Neuronal stem cell (in vitro differentiated cells): ENCODE data around the gene EFNA5.

Source experiments
- DNase-seq: peaks from one replicate; pipeline ENCODE4 v3.0.0-alpha.2; 2013; ENCODE audit warnings: low spot score
- H2AFZ ChIP-seq: one replicate; pipeline ENCODE4 v1.6.1; 2013; ENCODE audit warnings: mild to moderate bottlenecking, low read length, inconsistent platforms
- H2AK5ac ChIP-seq: 2 replicates; pipeline ENCODE4 v1.6.1; 2013; ENCODE audit warnings: low read depth, mild to moderate bottlenecking, inconsistent platforms, low read length, moderate library complexity, mixed read lengths
- H2BK120ac ChIP-seq: 2 replicates; pipeline ENCODE4 v1.6.1; 2013; ENCODE audit warnings: low read depth, mild to moderate bottlenecking, inconsistent platforms, low read length, moderate library complexity, mixed read lengths
- H2BK12ac ChIP-seq: one replicate; pipeline ENCODE4 v1.6.1; 2013; ENCODE audit warnings: low read length, inconsistent platforms
- H2BK15ac ChIP-seq: 2 replicates; pipeline ENCODE4 v1.6.1; 2013; ENCODE audit warnings: mild to moderate bottlenecking, low read length, inconsistent platforms, mixed read lengths
- H2BK5ac ChIP-seq: one replicate; pipeline ENCODE4 v1.6.1; 2013; ENCODE audit warnings: inconsistent platforms, mild to moderate bottlenecking, low read length, moderate library complexity
- H3K14ac ChIP-seq: one replicate; pipeline ENCODE4 v1.6.1; 2013; ENCODE audit warnings: low read length, inconsistent platforms
- H3K18ac ChIP-seq: 2 replicates; pipeline ENCODE4 v1.6.1; 2013; ENCODE audit warnings: low read length, inconsistent platforms
- H3K23ac ChIP-seq: 2 replicates; pipeline ENCODE4 v1.6.1; 2013; ENCODE audit warnings: low read depth, mild to moderate bottlenecking, mixed read lengths, low read length, inconsistent platforms; ENCODE audit not compliant: poor library complexity
- H3K27ac ChIP-seq: replicated peaks from 3 replicates; pipeline ENCODE4 v1.5.1; 2013; ENCODE audit warnings: low read length, inconsistent platforms
- H3K27me3 ChIP-seq, 3 experiments: 2 replicates each; pipeline ENCODE4 v1.6.1; 2013; ENCODE audit warnings: low read length in 3 of 3, mild to moderate bottlenecking in 2 of 3, inconsistent platforms in 1 of 3, low read depth in 1 of 3, mixed read lengths in 1 of 3, moderate library complexity in 1 of 3; ENCODE audit not compliant: control insufficient read depth in 3 of 3, insufficient read depth in 3 of 3
- H3K36me3 ChIP-seq, 2 donors: replicated peaks in 1 of 2; 2 replicates each; pipeline ENCODE4 v1.6.1; 2013; ENCODE audit warnings: low read length in 2 of 2; ENCODE audit not compliant: control insufficient read depth in 2 of 2, insufficient read depth in 2 of 2
- H3K4ac ChIP-seq: 2 replicates; pipeline ENCODE4 v1.6.1; 2013; ENCODE audit warnings: inconsistent platforms, mild to moderate bottlenecking, low read length, moderate library complexity
- H3K4me1 ChIP-seq, 2 donors: 1 replicate in 1 of 2; 2 replicates in 1 of 2; pipeline ENCODE4 v1.6.1; 2013; ENCODE audit warnings: low read length in 2 of 2, low read depth in 1 of 2; ENCODE audit not compliant: control insufficient read depth in 2 of 2, insufficient read depth in 1 of 2
- H3K4me2 ChIP-seq: one replicate; pipeline ENCODE4 v1.6.1; 2013; ENCODE audit warnings: mild to moderate bottlenecking, low read length, inconsistent platforms; ENCODE audit not compliant: insufficient read depth, poor library complexity, severe bottlenecking
- H3K4me3 ChIP-seq, 2 donors: 2 replicates each; pipeline ENCODE4 v1.5.1; 2013; ENCODE audit warnings: low read length in 2 of 2, mild to moderate bottlenecking in 2 of 2, inconsistent platforms in 1 of 2, moderate library complexity in 1 of 2
- H3K79me1 ChIP-seq: one replicate; pipeline ENCODE4 v1.6.1; 2013; ENCODE audit warnings: low read depth, mild to moderate bottlenecking, inconsistent platforms, low read length, moderate library complexity
- H3K9ac ChIP-seq: one replicate; pipeline ENCODE4 v1.6.1; 2013; ENCODE audit warnings: mild to moderate bottlenecking, low read depth, low read length, inconsistent platforms; ENCODE audit not compliant: poor library complexity
- H3K9me3 ChIP-seq, 2 donors: replicated peaks in 1 of 2; 2 replicates each; pipeline versions ENCODE3 to v1.6.1; 2013; ENCODE audit warnings: low read length in 2 of 2, mild to moderate bottlenecking in 2 of 2, inconsistent platforms in 1 of 2, low read depth in 1 of 2, mixed read lengths in 1 of 2, moderate library complexity in 1 of 2; ENCODE audit not compliant: control insufficient read depth in 2 of 2, insufficient read depth in 1 of 2
- H4K8ac ChIP-seq: one replicate; pipeline ENCODE4 v1.6.1; 2013; ENCODE audit warnings: low read depth, mild to moderate bottlenecking, inconsistent platforms, low read length, moderate library complexity
- H4K91ac ChIP-seq: one replicate; pipeline ENCODE4 v1.6.1; 2013; ENCODE audit warnings: low read length, low read depth, mild to moderate bottlenecking, inconsistent platforms; ENCODE audit not compliant: poor library complexity
- WGBS, 2 donors: extraction: QIAGEN DNeasy Blood & Tissue Kit; methylation state at CpG; one replicate each; pipeline ENCODE4 v1.1.7; 2013; ENCODE audit warnings: missing lambda C conversion rate in 2 of 2, mixed read lengths in 1 of 2; ENCODE audit not compliant: insufficient read length in 2 of 2, insufficient replicate concordance in 1 of 2; ENCODE audit errors: extremely low coverage in 2 of 2; 5-methylcytosine and 5-hydroxymethylcytosine counted together

Gene EFNA5

DNA sequence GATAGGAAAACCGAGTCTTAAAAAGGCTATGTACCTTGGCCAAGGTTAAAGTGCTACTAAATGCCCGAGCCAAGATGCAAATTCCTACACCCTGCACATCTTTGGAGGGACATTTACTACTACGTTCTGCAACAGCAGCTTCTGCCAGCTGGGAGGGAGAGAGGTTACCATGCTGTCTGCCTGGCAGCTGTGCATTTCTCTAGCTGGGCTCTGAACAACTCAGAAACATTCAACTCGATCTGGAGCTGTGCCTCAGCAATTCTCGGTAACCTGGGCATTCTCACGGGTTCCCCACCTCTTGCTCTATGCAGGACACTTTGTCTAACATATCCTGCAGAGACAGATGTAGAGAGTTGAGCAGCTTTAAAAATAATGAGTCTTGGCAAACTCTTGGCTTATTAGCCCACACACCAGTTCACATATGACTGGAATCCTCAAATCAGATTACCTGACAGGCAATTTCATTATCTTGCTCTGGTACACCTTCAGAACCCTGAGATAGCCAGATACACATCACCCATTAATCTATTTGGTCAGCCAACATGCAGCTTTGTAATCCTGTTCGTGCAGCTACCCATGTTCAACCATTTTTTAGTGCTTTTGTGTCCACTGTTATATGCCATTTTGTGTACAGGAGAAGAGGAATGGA lies 115.8 kb downstream of the EFNA5 start:
- Histone ChIP-seq H2BK120ac (no peak overlapping the region), H2AFZ (no peak overlapping the region), H3K9me3 (no peaks in the 10 kb centered on the region), H3K4me1 (peaks cover 14 to 29% of the 10 kb centered on the region in 2 donors), H3K27ac (no peak overlapping the region), H2BK12ac (no peak overlapping the region), H3K79me1 (no peaks in the 10 kb centered on the region), H2BK5ac (no peak overlapping the region), H3K9ac (no peak overlapping the region), H3K4me2 (no peak overlapping the region), H3K27me3 (no peaks in the 10 kb centered on the region), H4K8ac (no peak overlapping the region), H3K18ac (no peak overlapping the region), H3K4me3 (no peak overlapping the region), H2AK5ac (no peak overlapping the region), H3K4ac (no peak overlapping the region), H3K14ac (no peak overlapping the region), H2BK15ac (no peak overlapping the region), H3K23ac (no peak overlapping the region), H3K36me3 (peaks cover 5 to 14% of the 10 kb centered on the region in 2 donors), H4K91ac (no peak overlapping the region)
- DNase-seq: no peak
- WGBS, 2 donors: no CpG with 5 or more reads among the region's 7 CpGs

DNA sequence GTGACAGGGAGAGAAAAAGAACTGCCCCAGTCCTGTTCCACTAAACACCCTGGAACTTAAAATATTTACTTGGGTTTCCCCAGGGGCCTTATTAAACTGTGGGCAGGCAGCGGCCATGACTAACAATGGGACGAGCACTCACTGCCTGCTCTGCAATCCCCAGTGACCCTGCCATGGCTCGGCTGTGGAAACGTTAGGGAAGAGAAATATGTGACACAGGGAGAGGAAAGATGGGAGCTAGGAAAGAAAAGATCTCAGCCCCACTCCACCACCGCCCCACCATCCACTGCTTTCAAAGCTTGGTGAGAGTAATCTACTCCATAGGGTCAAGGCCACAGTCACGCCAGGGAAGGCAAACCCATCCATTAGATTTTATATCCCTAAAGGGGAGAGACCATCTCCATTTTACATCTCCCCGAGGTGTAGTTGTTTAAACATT lies 117.6 kb downstream of the EFNA5 start:
- Histone ChIP-seq H4K8ac (no peak overlapping the region), H4K91ac (no peak overlapping the region), H3K27ac (no peak overlapping the region), H3K4ac (no peak overlapping the region), H3K9me3 (no peaks in the 10 kb centered on the region), H3K14ac (no peak overlapping the region), H2AK5ac (no peak overlapping the region), H2AFZ (no peak overlapping the region), H3K79me1 (peaks cover 3% of the 10 kb centered on the region), H3K27me3 (no peaks in the 10 kb centered on the region), H3K9ac (no peak overlapping the region), H3K36me3 (peaks cover 5 to 17% of the 10 kb centered on the region in 2 donors), H2BK120ac (no peak overlapping the region), H3K4me1 (peaks cover 16 to 19% of the 10 kb centered on the region in 2 donors), H3K4me2 (no peak overlapping the region), H3K4me3 (no peak overlapping the region), H2BK5ac (no peak overlapping the region), H2BK12ac (no peak overlapping the region), H3K18ac (no peak overlapping the region), H3K23ac (no peak overlapping the region), H2BK15ac (no peak overlapping the region)
- WGBS, 2 donors: no CpG with 5 or more reads among the region's 7 CpGs
- DNase-seq: no peak

DNA sequence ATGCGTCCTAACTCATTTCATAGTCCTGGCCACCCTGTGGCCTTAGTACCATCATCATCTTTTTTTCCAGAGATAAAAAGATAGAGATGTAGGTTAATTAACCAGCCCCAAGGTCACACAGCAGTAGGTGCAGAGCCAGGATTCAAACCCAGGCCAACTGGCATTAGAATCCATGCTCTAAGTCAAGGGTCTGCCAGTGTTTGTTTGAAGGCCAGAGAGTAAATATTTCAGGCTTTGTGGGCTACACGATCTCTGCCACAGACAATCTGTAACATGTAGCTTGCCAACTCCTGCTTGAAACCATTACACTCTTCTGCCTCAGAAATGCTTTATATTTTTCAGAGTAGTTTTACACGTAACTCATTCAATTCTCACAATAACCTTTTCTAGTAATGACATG lies 119.6 kb downstream of the EFNA5 start:
- no peak overlapping the region for H3K4me3 ChIP-seq
- peaks cover 15 to 16% of the 10 kb centered on the region in 2 donors for H3K4me1 ChIP-seq
- no peak overlapping the region for H2BK5ac ChIP-seq
- no peak overlapping the region for H2BK15ac ChIP-seq
- H3K4ac ChIP-seq: no peak overlapping the region
- H2AK5ac ChIP-seq: no peak overlapping the region
- H4K8ac ChIP-seq: no peak overlapping the region
- H3K27ac ChIP-seq: no peak overlapping the region
- DNase-seq: no peak
- H3K18ac ChIP-seq: no peak overlapping the region
- H2BK120ac ChIP-seq: no peak overlapping the region
- H3K9me3 ChIP-seq: no peaks in the 10 kb centered on the region
- no peaks in the 10 kb centered on the region for H3K27me3 ChIP-seq
- no CpG with 5 or more reads among the region's 3 CpGs for WGBS, 2 donors
- H2BK12ac ChIP-seq: no peak overlapping the region
- H3K14ac ChIP-seq: no peak overlapping the region
- no peak overlapping the region for H3K9ac ChIP-seq
- no peak overlapping the region for H3K4me2 ChIP-seq
- no peak overlapping the region for H2AFZ ChIP-seq
- peaks cover 3% of the 10 kb centered on the region for H3K79me1 ChIP-seq
- H4K91ac ChIP-seq: no peak overlapping the region
- no peak overlapping the region for H3K23ac ChIP-seq
- H3K36me3 ChIP-seq: peaks cover 5 to 22% of the 10 kb centered on the region in 2 donors

DNA sequence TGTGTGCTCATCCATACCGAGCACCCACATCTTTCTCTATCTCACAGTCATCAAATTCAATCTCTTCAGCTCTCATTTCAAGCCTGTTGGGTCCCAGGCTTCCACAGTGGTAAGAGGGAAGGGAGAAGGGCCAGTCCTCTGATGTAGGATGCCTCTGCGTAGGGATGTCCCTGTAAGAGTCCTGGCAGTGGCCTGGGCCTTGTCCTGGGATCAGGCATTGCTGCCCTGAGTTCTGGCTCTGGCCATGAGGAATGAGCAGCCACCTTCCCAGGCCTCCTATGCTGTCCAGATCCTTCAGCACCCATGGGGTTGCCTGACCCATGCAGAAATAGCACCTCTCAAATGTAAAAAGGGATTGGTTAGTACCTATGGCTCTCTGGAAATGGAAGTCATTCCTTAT lies 121.2 kb downstream of the EFNA5 start:
- H3K4me3 ChIP-seq: no peak overlapping the region
- no CpG with 5 or more reads among the region's 2 CpGs for WGBS, 2 donors
- peaks cover 3% of the 10 kb centered on the region for H3K79me1 ChIP-seq
- no peak overlapping the region for H2BK120ac ChIP-seq
- H3K27ac ChIP-seq: no peak overlapping the region
- peaks cover 15 to 22% of the 10 kb centered on the region in 2 donors for H3K4me1 ChIP-seq
- no peak overlapping the region for H3K4me2 ChIP-seq
- no peak overlapping the region for H2BK15ac ChIP-seq
- H2AFZ ChIP-seq: no peak overlapping the region
- H3K9ac ChIP-seq: no peak overlapping the region
- no peak overlapping the region for H3K23ac ChIP-seq
- H2BK5ac ChIP-seq: no peak overlapping the region
- H3K9me3 ChIP-seq: no peaks in the 10 kb centered on the region
- H2BK12ac ChIP-seq: no peak overlapping the region
- peaks cover 1 to 15% of the 10 kb centered on the region in 2 donors for H3K36me3 ChIP-seq
- H2AK5ac ChIP-seq: no peak overlapping the region
- no peak overlapping the region for H4K91ac ChIP-seq
- no peak overlapping the region for H3K14ac ChIP-seq
- H3K27me3 ChIP-seq: no peaks in the 10 kb centered on the region
- DNase-seq: no peak
- H3K18ac ChIP-seq: peak overlapping the region; percentile 5
- H3K4ac ChIP-seq: no peak overlapping the region
- H4K8ac ChIP-seq: no peak overlapping the region
